Germinal center (tissue), 1 donor: ENCODE results near the gene GLI3.

Experiments used
- DNase-seq: peaks from one replicate; pipeline ENCODE4 v3.0.0; 2012; ENCODE audit warnings: mixed read lengths, low spot score

The GLI3 gene

DNA sequence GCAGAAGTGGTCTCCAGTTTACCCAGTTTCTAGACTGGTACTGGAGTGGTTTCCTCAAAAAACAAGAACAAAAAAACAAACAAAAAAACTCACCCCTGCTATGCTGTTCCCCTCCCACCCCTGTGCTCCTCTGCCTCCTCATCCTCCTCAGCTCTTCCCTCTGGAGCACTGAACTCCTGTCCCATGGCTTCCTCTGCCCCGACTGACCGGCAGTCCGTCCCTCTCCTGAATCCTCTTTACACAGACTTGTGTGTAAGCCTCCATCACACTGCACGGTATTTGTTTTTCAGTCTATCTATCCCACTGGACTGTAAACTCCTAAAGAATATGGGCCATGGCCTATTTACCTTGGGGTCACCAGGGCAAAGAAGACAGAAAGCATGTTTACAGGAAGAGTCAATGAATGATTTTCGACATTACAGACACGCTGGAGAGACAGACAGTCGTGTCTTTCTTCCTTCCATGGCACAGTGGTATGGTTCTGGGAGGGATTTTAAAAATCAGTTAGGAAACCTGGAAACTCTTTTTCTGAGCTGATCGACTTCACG lies 265.3 kb downstream of the GLI3 start:
- no peak for DNase-seq

- DNase-seq: no peak
Measured at GRCh38 chr7:41970941-41971340, 266.1 kb downstream of the GLI3 start.

GRCh38 chr7:41969561-41970105 lies 267.4 kb downstream of the GLI3 start:
- DNase-seq: no peak

DNA sequence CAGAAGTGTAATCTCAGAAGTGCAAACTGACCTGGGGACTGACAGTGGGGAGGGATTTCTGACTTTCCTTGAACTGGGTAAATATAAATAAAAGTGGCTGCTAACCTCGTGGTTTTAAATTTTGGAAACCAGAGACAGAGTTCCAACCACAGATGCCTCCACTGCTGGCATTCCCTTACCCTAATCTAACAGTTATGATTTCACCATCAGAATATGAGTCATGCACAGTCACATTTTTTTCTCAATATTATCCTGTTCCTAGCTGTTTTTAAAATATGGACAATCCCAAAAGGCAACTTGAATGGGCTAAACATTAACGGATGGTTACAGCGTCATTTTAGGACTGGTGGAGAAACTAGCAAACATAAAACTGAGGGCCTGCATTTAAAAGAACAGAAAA lies 269.9 kb downstream of the GLI3 start:
- no peak for DNase-seq

DNA sequence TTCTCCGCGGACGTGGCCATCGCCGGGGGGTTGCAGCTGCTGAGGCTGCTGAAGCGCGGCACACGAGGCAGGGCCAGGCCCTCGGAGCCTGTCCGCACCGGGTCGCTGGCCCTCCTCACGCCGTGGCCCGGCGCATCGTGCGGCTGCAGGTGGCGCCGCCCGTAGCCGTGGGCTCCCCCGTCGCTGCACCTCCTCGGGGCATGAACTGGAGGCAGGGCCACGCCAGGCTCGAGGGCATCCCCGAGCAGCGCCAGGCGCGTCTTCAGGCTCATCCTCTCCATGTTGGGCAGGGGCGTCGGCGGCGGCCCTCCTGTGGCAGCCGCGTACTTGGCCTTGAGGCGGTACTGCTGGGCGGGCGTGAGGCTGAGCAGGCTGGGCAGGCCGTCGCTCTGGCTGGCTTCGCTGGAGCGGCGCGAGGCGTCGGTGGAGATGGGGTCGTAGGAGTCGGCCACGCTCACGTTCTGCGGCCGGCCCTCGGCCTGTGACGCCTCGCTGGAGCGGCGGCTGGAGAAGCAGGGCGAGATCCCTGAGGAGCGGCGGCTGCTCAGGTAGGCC lies 271.0 kb downstream of the GLI3 start:
- DNase-seq: no peak

- DNase-seq: no peak
Measured at GRCh38 chr7:41964849-41965745, 271.9 kb downstream of the GLI3 start.

DNA sequence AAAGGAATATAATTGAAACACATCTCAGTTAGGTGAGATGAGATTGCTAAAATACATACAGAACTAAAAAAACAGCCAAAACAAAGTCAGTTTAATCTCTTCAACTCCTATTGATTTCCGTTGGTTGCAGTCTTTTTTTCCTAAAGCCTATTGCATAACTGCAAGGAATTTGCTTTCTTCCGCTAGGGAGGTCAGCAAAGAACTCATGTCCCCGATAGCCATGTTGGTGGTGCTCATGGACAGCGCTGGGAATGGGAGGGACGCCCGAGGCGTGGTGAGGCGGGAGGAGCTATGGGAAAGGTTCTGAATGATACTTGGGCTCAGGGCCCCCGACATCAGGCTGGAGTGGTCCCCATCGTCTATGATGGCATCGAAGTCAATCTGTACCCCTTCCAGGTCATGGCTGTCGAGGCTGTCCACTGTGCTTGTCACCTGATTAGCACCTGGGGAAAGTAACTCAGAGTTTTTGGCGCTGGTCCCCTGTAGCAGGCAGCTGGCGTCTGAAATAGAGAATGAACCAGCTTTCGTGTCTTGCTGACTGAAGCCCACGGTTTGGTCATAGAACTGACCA lies 272.7 kb downstream of the GLI3 start:
- DNase-seq: no peak

DNA sequence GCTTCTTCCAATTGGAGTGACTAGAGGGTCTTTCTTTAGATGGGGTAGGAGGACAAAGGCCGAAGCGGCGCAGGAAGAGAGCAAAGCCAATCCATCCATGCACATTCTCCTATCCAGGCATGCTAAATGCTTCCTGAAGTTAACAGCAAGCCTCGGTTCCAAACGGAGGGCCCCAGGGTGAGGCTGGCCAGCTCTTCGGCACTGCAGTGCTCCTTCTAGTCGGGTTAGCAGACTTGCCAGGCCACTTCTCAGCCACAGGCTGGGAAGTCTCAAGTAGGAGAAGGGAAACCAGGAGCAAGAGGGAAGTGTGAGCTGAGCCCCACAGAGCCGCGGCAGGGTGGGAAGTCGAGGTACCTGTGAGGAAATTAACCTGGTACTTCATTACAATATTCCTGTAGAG lies 280.3 kb downstream of the GLI3 start:
- DNase-seq: no peak

- DNase-seq: no peak
Measured at GRCh38 chr7:41955893-41956675, 280.9 kb downstream of the GLI3 start.

DNA sequence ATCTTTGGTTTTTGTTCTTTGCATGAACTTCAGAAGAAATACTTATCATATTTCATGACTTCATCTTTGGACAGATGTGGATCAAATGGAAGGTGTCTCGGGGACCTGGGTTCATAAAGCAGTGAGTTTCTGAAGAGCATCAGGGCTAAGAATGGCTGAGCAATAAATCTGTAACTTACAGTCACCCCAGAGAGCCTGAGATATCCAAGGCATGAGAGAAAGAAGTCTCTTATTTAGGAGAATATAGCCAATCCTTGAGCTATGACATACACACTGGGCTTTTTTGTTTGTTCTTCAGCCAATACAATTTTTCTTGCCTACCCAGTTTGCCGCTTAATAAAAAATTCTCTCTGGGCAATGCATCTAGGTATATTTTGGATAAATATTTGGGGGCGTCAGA lies 281.6 kb downstream of the GLI3 start:
- no peak for DNase-seq

DNA sequence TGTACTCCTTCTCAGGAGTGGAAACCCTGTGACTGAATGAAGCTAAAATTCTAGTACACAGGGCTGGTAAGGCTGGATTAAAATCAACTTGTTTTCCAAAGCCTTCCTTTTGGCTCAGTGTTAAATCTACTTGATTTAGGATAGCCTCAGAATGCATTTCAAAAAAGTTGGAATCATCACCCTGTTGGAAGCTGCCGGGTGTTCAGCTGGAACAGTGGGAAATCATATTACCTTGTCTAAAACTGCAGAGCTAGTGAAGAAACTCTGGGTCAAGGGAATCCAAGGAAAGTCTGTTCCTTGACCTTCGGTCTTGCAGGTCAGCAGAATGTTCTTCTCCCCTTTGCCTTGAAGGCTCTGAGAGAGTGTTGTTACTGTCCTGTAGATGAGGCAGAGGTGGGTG lies 282.0 kb downstream of the GLI3 start:
- DNase-seq: no peak

GRCh38 chr7:41948503-41948902 lies 288.5 kb downstream of the GLI3 start:
- DNase-seq: no peak

DNA sequence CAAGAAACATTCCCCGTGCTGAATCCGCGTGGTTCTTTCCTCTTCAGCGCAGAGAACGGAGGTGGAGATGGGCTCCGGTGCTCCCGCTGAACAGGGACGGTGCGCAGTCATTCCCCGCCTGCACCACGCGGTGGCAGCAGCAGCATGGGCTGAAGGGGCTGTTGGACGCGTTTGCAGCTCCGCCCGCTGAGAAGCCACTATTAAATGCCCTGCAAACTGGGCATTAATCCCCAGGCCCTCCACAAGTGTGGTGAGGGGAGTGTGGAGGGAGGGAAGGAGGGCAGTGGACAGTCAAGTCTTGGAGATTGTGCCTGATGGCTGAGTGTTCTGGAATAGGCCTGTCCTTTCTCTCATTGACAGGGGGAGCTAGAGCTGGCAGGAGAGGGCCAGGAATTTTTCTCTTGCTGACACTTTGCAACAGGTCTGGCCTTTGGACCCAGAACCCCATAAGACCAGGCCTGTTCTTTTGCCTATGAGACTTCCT lies 293.9 kb downstream of the GLI3 start:
- DNase-seq: peak; percentile 77

- no peak for DNase-seq
Measured at GRCh38 chr7:41942468-41943093, 294.4 kb downstream of the GLI3 start.

DNA sequence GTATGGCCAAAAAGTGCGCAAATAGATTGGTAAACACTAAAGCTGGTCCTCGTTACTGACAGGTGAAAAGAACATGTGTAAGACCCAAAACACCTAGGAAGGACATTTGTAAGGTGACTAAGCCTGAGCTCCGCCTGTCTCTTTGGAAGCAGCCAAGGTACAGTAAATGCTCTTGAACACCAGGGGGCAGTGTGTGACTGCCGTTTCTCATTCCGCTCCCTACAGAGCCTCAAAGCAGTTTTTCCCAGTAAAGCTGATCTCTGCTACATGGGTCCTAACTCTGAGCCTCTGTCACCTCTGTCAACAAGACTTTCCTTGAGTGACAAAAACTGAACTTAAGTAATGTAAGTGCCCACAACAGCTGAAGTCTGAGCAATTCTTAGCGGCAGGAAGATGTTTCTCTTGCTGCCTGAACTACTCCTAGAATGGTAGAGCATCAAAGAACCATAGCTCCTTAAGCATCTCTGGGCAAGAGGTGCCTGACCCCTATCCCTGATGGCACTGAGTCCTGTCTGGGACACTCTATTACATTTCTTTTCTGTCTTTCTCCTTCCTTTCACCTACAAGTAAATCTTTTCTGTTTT lies 296.2 kb downstream of the GLI3 start:
- peak; percentile 72 for DNase-seq

DNA sequence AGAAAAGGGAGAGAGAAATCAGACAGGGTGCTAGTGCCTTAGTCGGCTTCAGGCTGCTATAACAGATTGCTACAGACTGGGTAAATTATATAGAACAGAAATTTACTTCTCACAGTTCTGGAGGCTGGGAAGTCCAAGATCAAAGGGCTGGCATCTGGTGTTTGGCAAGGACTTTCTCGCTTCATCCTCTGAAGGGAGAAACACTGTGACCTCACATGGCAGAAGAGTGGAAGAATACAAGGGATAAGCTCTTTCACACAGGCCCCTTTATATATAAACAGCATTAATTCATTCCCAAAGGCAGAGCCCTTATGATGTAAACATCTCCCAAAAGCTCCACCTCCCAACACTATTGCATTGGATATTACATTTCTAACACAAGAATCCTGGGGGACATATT lies 298.6 kb downstream of the GLI3 start:
- DNase-seq: no peak

GRCh38 chr7:41933427-41933826 lies 303.6 kb downstream of the GLI3 start:
- no peak for DNase-seq

GRCh38 chr7:41931263-41931646 lies 305.8 kb downstream of the GLI3 start:
- DNase-seq: no peak

DNA sequence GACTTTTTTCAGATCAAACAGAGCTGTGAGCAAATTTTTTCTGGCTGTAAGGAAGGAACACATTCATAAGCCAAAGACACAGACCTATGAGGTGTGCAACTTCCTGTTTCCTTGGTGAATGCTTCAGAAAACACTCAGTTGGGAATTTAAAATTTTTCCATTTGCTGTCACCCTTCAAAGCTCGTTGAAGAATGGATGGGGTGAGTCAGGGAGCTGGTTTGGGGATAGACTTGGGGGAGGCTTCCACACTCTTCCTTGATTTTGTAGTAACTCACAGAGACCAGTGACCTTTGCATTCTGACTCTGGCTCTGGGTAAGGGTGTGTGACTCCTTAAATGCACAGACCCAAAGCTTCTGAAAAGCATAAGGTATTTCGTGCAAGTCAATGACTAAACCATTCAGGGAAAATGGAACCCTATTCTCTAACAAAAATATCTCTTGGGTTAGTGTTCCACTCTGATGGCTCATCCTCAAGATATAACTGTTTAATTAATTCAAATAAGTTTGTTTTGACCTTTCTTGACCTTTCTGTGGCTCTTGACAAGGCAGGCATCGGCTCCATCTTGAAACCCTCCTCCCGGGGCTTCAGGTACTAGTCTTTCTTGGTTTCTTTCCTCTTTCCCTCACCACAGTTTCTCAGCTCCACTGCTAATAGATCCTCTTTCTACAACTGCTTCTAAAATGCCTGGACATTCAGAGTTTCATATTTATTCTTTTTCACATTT lies 306.3 kb downstream of the GLI3 start:
- DNase-seq: no peak

- no peak for DNase-seq
Measured at GRCh38 chr7:41928781-41929180, 308.2 kb downstream of the GLI3 start.
